C4-2B (cell line): ENCODE measurements around the gene OFD1.

Experiments used
- H3K27ac ChIP-seq: fragments of 450-650 bp; 2 replicates; pipeline ENCODE4 v1.5.1; 2017
- CTCF ChIP-seq: fragments of 450-650 bp; conservative IDR thresholded peaks from 2 replicates; pipeline ENCODE4 v1.5.1; 2017; ENCODE audit warnings: mild to moderate bottlenecking
- ZFX ChIP-seq: fragments of 450-650 bp; IDR thresholded peaks from 2 replicates; pipeline ENCODE4 v1.6.1; 2017

Gene OFD1

GRCh38 chrX:13697976-13698375 lies 36.6 kb upstream of the OFD1 start:
- no peak for TF ChIP-seq CTCF
- TF ChIP-seq ZFX = no peak
- no peak overlapping the region for H3K27ac ChIP-seq

GRCh38 chrX:13698432-13698831 lies 36.1 kb upstream of the OFD1 start:
- TF ChIP-seq ZFX = no peak
- TF ChIP-seq CTCF = no peak
- no peak overlapping the region for H3K27ac ChIP-seq

DNA sequence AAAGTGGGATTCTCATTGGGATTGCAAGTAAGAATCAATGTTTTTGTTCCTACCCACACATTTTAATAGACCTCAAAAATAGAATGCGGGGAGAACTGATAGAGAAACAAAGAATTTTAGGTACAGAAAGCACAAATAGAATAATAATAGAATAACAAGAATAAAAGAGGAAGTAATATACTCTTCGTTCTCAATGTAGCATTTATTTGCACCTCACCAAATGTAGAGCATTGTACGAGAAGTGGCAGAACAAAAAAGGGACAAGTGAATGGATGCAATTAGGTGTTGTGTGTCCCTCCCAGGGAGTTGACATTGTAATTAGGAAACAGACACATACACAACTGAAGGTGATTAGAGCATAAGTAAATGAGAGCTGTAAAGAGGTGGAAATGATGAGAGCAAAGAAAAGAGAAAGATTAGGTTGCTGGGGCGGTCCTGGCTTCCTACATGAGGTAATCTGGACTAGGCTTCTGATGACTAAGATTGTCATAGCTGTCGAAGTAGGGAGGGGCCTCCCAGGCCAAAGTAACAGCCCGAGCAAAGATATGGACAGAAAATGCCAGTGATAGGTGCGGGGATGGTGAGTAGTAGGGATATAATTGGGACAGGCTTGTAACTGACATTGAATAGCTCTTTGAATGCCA lies 35.2 kb upstream of the OFD1 start:
- H3K27ac ChIP-seq = no peak overlapping the region
- TF ChIP-seq CTCF = no peak
- TF ChIP-seq ZFX = no peak

DNA sequence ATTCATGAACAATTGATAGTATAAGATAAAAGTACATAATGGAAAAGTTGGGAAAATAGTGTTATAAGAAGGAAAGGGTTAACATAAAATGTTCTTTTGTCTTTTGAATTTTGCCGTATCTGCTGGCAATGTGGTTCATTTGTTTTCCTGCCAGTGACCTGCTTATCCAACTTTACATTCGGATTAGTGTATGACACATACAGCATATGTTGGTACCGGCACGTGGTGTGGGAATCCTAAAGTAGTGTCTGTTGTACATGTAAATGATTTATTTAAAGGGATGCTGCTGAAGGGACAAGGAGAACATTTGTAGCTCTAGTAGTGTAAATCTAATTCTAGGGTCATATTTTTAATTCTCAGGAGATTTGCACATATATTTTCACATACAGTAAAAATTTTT lies 34.2 kb upstream of the OFD1 start:
- TF ChIP-seq CTCF (no peak), ZFX (no peak)

DNA sequence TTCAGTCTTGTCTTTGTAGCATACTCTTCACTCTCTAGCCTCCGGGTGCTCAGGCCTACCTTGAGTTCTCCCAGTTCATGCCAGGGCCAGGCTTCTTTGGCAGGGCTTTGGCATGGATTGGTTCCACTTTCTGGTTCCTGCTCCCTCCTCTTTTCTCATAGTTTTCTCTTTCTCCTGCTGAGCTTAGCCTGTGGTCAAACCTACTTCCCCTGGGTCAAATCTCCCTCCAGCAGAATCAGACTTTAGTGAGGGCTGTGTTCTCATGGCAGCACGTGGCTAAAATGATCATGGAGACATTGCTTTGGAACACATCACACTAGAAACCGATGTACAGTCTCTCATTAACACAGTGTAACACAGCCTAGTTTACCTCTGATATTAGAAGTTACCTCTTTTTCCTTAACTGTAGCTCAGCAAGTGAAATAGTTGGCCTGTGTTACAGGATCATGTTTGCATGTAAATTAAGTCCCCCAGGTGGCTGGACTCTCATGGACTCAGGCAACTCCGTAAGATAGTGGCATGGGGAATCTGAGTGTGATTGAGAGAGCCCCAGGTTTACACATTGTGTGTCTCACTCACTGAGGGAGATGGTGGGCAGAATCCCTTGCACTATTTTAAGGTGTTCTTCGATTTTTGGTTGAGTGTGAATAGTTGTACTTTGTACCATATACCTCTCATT lies 32.3 kb upstream of the OFD1 start:
- H3K27ac ChIP-seq = no peak overlapping the region
- TF ChIP-seq CTCF (no peak), ZFX (no peak)

More for the DNA sequence above, 34.2 kb upstream of the OFD1 start:
- no peak overlapping the region for H3K27ac ChIP-seq

DNA sequence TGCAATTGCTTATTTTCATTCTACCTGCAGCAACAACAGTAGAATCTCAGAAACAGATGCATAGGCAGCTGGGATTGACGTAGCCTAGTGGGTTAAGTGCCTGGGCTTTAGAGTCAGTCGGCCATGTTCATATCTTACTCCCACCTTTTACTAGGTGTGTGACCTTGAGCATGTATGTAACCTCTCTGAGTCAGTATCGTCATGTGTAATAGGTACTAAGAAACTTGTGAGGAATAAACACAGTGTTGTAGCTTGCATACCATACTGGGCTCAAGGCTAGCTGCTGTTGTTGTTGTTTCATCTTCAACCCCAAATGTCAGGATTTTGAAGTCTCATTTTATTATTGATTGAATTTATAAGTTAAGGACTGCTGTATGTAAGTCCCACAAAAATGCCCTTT lies 31.4 kb upstream of the OFD1 start:
- H3K27ac ChIP-seq = no peak overlapping the region
- TF ChIP-seq CTCF = no peak
- no peak for TF ChIP-seq ZFX

DNA sequence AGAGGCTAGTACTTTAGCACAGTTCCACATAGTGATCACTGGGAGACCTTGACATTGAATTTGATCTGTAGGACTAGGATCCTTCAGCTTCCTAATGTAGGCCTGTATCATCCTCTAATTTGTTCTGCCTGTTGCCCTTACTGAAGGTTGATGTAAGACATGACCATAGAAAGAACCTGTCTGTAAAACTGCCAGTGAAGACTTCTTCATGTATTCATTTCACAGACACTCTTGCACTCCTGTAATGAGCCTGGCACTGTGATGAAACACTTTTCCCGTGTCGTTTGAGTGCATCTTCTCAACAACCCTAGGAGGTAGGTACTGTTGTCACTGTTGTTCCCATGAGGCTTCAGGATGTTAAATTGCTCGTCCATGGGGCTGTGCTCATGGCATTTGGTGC lies 31.0 kb upstream of the OFD1 start:
- TF ChIP-seq ZFX = no peak
- no peak for TF ChIP-seq CTCF
- H3K27ac ChIP-seq = no peak overlapping the region
